Measurements from ENCODE around the gene ANKRD16.
"Not testable (repeated sequence)": the region's sequence is repeated elsewhere in the genome, so short reads cannot be mapped to it uniquely, and the experiment has no call there.

ANKRD16 gene

GRCh38 chr10:5871596-5871995 is 18.1 kb downstream of the ANKRD16 start:
- no peak for DNase-seq

- no peak for DNase-seq
These were observed 20.5 kb downstream of the ANKRD16 start for GRCh38 chr10:5869156-5869555.

DNA sequence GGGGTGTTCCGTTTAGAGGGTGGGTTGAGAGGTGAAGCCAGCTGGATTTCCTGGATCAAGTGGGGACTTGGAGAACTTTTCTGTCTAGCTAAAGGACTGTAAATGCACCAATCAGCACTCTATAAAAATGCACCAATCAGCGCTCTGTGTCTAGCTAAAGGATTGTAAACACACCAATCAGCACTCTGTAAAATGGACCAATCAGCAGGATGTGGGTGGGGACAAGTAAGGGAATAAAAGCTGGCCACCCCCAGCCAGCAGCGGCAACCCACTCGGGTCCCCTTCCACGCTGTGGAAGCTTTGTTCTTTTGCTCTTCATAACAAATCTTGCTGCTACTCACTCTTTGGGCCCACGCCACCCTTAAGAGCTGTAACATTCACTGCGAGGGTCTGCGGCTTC is 21.3 kb downstream of the ANKRD16 start:
- not testable (repeated sequence) for DNase-seq

GRCh38 chr10:5867091-5867615 is 22.5 kb downstream of the ANKRD16 start:
- peak; percentile 25 for DNase-seq

DNA sequence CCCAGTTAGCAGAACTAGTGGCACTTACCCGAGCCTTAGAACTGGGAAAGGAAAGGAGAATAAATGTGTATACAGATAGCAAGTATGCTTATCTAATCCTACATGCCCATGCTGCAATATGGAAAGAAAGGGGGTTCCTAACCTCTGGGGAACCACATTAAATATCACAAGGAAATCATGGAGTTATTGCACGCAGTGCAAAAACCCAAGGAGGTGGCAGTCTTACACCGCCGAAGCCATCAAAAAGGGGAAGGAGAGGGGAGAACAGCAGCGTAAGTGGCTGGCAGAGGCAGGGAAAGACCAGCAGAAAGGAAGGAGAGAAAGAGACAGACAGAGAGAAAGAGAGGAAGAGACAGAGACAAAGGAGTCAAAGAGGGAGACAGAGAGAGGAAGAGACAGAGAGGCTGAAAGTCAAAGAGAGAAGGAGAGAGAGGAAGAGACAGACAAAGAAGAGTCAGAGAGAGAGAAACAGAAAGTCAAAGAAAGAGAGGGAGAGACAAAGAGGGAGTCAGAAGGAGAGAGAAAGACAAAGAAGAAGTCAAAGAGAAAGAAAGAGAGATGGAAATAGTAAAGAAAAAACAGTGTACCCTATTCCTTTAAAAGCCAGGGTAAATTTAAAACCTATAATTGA is 23.1 kb downstream of the ANKRD16 start:
- peak; percentile 47 for DNase-seq

GRCh38 chr10:5862981-5863685 is 26.6 kb downstream of the ANKRD16 start:
- not testable (repeated sequence) for DNase-seq

DNA sequence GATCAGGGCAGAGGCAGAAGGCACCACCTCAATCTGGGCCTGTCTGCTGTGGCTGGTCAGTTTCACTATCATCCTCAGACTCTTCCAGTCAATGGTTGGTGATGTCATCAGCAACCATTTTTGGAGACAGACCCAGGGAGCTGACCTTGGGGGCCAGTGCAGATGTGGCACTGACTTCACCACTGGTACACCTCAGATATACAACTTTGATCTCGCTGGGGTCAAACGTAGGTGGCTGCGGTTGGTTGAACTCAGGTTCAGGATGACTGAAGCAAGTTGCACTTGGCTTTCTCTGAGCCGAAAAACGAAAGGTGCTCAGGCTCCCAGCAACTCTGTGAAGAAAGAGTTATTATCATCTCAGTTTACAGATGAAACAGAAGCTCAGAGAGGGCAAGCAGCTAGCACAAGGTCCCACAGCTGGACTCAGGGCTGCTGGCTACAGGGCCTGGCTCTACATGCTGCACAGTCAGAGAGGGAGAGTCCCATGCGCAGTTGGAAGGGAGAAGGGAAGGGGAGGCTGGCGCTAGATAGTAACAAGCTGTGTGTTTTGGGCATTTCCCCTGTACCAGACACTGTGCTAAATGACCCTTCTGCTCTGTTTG is 27.2 kb downstream of the ANKRD16 start:
- no peak for DNase-seq

DNA sequence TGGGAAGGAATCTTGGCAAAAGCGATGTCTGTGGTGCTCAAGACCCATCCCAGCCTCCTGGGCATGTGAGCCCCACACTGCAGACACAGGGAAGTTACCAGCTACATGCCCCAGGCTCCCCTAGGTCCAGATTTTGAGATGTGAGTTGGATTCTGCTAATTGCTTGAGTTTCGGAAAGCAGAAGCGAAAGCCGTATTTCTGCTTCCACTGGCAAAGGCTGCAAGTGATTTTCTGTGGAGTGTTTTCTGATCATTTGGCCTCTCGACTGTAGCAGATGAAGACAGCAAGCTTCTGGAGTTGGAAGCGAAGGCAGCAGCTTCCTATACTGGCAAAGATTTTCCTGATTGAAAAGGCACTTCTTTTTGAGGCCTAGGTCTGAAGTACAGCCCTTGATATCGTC is 29.6 kb downstream of the ANKRD16 start:
- peak; percentile 71 for DNase-seq

DNA sequence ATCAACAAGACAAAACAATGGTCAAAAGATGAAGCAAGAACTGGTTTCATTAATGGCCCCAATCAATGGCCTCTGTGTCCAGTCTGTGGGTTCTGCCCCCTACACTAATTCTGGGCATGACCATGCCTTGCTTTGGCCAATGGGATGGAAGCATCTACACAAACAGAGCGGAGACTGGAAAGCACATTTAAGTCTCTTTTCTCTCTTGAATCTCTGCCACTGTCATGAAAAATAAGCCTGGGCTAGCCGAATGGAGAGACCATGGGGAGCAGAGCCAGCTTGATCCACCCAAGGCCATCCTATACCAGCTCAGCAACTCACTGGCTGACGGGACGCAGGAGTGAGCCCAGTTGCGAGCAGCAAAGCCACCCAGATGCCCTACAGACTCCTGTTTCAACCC is 30.9 kb downstream of the ANKRD16 start:
- no peak for DNase-seq

- no peak for DNase-seq
These were observed 33.0 kb downstream of the ANKRD16 start for GRCh38 chr10:5856701-5857004.

DNA sequence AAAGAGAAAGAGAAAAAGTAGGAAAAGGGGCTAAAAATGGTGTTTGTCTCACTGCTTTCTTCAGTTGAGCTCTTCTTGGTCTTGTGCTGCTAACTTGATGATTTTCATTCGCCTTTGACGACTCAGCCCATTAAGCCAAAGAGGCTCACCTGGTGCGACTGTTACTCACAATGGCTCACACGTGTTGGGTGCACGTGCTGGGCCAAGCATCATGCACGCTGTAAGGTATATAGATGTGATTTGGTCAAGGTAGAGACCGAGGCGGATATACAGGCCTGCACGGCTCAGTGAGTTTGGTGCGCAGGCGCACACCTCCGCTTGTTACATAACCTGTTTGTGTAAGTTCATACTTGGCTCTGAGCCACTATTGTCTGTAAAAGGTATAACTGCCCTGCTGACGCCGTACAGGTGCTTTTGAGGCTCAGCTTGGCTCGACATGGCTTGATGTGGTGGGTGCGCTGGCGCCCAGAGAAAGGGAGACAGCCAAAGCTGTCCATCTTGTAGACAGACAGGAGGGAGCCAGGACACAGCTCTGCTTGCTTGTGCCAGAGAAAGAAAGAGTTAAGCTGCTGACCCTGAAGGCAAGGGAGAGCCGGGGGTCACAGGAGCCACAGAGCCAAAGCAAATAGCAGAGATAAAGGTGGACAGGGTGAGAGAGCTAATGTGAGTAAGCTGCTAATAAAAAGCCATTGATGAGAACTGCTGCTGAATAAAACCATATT is 33.6 kb downstream of the ANKRD16 start:
- DNase-seq, result no peak

- no peak for DNase-seq
These were observed 35.6 kb downstream of the ANKRD16 start for GRCh38 chr10:5854131-5854475.

GRCh38 chr10:5846667-5847066 is 43.0 kb downstream of the ANKRD16 start:
- not testable (repeated sequence) for DNase-seq

DNA sequence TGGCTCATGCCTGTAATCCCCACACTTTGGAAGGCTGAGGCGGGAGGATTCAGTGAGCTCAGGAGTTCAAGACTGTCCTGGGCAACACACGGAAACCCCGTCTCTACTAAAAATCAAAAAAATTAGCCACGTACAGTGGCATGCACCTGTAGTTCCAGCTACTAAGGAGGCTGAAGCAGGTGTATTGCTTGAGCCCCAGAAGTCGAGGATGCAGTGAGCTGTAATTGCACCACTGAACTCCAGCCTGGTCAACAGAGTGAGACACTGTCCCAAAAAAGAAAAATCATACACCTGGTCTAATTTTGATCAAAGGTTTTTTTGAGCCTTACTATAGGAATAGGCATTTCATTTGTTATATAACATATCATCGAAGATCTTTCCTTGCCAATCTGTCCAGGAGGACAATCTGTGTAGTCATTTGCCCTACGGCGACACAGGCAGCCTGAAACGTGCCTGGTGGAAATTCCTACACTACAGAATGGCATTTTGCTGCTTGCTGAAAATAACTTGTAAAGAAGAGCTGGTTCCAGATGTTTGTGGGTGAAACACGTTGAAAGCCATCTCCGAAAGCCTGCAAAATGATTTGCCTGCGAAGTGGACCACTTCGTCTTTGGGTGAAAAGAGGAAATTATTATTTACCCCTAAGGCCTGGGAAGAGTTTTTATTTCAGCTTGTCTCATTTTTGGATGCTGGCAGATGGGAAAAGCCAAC is 45.2 kb downstream of the ANKRD16 start:
- DNase-seq, result no peak

DNA sequence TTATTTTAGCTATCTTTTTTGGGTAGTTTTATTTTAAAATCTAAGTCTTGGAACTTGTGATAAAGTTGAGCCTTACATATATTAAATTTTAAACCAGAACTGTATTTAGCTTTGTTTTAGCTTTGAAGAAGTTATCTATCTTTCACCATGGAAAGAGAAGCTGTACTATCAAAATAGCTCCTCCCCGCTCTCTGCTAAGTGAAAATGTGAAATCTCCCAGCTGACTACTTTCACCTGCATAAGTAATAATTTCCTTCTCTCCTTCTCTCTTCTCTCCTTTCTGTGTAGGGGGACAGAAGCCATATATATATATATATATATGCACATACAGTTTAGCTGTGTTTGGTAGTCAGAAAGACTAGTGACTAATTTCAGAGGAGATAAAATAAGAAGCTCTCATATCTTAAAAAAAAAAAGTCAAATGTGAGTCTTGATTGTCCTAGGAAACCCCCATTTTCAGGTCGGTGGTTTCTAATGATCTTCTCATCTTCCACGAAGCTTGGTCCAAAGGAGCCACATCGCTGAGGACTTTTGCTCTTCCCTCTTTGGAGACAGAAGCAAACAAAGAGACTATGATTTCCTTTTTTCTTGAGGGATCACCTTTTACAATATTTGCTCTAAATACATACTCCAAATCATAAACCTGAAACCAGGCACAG is 45.9 kb downstream of the ANKRD16 start:
- DNase-seq, result no peak

DNA sequence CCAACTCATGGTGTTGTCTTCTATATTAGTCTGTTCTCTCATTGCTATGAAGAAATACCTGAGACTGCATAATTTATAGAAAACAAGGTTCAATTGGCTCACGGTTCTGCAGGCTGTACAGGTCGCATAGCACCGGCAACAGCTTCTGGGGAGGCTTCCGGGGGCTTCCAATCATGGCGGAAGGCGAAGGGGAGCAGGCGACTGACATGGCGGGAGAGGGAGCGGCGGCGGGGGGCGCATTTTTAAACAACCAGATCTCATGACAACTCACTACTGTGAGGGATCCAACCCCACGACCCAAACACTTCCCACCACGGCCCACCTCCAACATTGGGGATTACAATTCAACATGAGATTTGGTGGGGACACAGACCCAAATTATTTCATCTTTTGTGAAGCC is 47.7 kb downstream of the ANKRD16 start:
- no peak for DNase-seq

DNA sequence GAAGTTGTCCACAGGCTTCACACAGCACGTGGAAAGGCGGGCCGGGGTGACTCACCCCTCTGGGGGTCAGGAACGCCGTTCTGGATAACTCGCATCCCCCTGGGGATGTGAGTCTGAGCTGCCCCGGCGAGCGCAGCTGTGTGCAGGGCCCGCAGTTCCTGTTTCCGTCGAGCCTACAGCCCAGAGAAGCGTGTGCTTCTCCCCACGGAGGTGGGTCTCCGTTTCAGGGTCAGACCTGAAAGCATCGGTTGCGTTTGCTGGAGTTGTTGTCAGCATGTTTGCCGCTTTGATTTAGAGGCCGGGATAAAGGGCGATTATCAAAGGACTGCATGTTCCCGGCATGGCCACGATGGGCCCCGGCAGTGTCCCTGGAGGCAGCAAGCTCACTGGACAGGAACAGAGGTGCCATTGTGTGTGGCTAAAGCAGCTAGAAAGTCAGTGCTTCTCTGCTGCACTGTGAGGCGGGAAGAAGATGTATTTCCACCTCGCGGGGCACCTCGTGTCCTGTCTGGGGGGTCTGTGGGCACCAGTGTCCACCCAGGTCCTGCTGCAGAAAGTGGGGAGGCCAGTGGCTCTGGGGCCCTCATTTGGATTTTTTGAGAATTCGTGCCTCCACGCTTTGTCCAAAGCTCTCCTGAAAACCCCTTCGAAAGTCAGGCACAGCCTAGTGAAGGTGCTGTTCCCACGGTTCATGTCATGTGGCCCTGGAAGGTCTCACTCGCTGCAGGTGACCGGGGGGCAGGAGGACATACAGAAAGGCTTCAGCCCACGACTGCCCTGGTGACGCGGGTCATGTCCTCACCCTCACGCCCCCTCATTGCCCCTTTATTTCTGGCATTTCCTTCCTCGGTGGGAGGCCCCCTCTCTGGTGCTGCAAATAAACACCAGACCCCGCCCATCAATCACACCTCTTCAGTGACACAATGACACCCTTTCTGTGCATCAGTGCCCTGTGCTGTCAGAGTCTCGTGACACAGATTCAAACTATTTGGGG is 49.1 kb downstream of the ANKRD16 start:
- peak; percentile 72 for DNase-seq

- DNase-seq, result not testable (repeated sequence)
These were observed 53.5 kb downstream of the ANKRD16 start for GRCh38 chr10:5836181-5836580.

- peak; percentile 71 for DNase-seq
These were observed 54.1 kb downstream of the ANKRD16 start for GRCh38 chr10:5835446-5836095.

GRCh38 chr10:5833814-5834213 is 55.9 kb downstream of the ANKRD16 start:
- DNase-seq, result no peak

GRCh38 chr10:5832946-5833345 is 56.7 kb downstream of the ANKRD16 start:
- DNase-seq, result no peak
